Astrocyte (in vitro differentiated cells and primary cell): ENCODE data around the gene TTC7B. TPM values are rescaled to one million over a fixed set of nuclear protein-coding genes. Genes with fewer than 3 reads are reported as not detected.

Source experiments
- DNase-seq: peaks from one replicate; pipeline ENCODE4 v3.0.0-alpha.2; 2010; ENCODE audit warnings: low read depth
- FAIRE-seq: peaks from 2 replicates; lab custom pipeline; 2011; peaks lifted over from hg19 to GRCh38; lab: Jason Lieb, UNC
- H2AFZ ChIP-seq: 2 replicates; pipeline ENCODE4 v1.6.0; 2012; ENCODE audit warnings: low read depth, low read length, inconsistent platforms
- H3K27ac ChIP-seq: 2 replicates; pipeline ENCODE4 v1.5.1; 2011; ENCODE audit warnings: low read depth, low read length, inconsistent platforms
- H3K27me3 ChIP-seq: 2 replicates; pipeline ENCODE4 v1.6.0; 2011; ENCODE audit warnings: low read length, inconsistent platforms; ENCODE audit not compliant: insufficient read depth
- H3K36me3 ChIP-seq: 2 replicates; pipeline ENCODE4 v1.5.1; 2011; ENCODE audit warnings: low read length, inconsistent platforms; ENCODE audit not compliant: insufficient read depth
- H3K4me1 ChIP-seq: 2 replicates; pipeline ENCODE4 v1.5.1; 2011; ENCODE audit warnings: low read length, inconsistent platforms; ENCODE audit not compliant: insufficient read depth
- H3K4me2 ChIP-seq: 2 replicates; pipeline ENCODE4 v1.6.0; 2012; ENCODE audit warnings: low read length, inconsistent platforms
- H3K4me3 ChIP-seq: 2 replicates; pipeline ENCODE4 v1.5.1; 2011; ENCODE audit warnings: low read depth, mild to moderate bottlenecking, low read length, inconsistent platforms; ENCODE audit not compliant: insufficient read depth
- H3K79me2 ChIP-seq: 2 replicates; pipeline ENCODE4 v1.6.0; 2012; ENCODE audit warnings: mild to moderate bottlenecking, low read length, inconsistent platforms; ENCODE audit not compliant: insufficient read depth
- H3K9ac ChIP-seq: 2 replicates; pipeline ENCODE4 v1.6.0; 2012; ENCODE audit warnings: mild to moderate bottlenecking, low read length, inconsistent platforms
- H3K9me3 ChIP-seq: 2 replicates; pipeline ENCODE4 v1.5.1; 2012; ENCODE audit warnings: low read depth, mild to moderate bottlenecking, low read length, inconsistent platforms; ENCODE audit not compliant: insufficient read depth
- H4K20me1 ChIP-seq: 2 replicates; pipeline ENCODE4 v1.6.0; 2012; ENCODE audit warnings: low read length, inconsistent platforms; ENCODE audit not compliant: insufficient read depth
- H3K27ac Mint-ChIP-seq: one replicate; pipeline ENCODE4 v1.8.0; 2021; ENCODE audit warnings: mild to moderate bottlenecking, mixed read lengths; ENCODE audit not compliant: unreplicated experiment
- H3K27me3 Mint-ChIP-seq: one replicate; pipeline ENCODE4 v1.8.0; 2021; ENCODE audit warnings: low read depth, mixed read lengths; ENCODE audit not compliant: unreplicated experiment
- H3K36me3 Mint-ChIP-seq: one replicate; pipeline ENCODE4 v1.8.0; 2021; ENCODE audit warnings: low read depth, mixed read lengths; ENCODE audit not compliant: unreplicated experiment
- H3K4me1 Mint-ChIP-seq: one replicate; pipeline ENCODE4 v1.8.0; 2021; ENCODE audit warnings: low read depth, mixed read lengths; ENCODE audit not compliant: unreplicated experiment
- H3K4me3 Mint-ChIP-seq: one replicate; pipeline ENCODE4 v1.8.0; 2021; ENCODE audit warnings: mild to moderate bottlenecking, moderate library complexity, mixed read lengths; ENCODE audit not compliant: unreplicated experiment
- H3K9me3 Mint-ChIP-seq: one replicate; pipeline ENCODE4 v1.8.0; 2021; ENCODE audit warnings: mild to moderate bottlenecking, mixed read lengths; ENCODE audit not compliant: unreplicated experiment
- CTCF ChIP-seq: IDR thresholded peaks from 2 replicates; pipeline ENCODE4 v1.5.1; 2011; ENCODE audit warnings: low read depth, mild to moderate bottlenecking, inconsistent platforms, low read length, moderate library complexity; ENCODE audit not compliant: insufficient read depth
- EZH2 ChIP-seq: IDR thresholded peaks from 2 replicates; pipeline ENCODE4 v1.6.1; 2012; ENCODE audit warnings: mild to moderate bottlenecking, low read length, inconsistent platforms; ENCODE audit not compliant: insufficient read depth
- total RNA-seq: library from RNA; stranded (reverse); gene quantifications from 2 replicates; pipeline ENCODE4 v1.2.1, GENCODE V29; 2021

TTC7B gene
- total RNA-seq, 1 donor from 2014 or later = 42.1 TPM

GRCh38 chr14:90795744-90796143, 20.5 kb downstream of the TTC7B start:
- Histone ChIP-seq H3K4me3 (no peak overlapping the region), H3K36me3 (no peaks in the 10 kb centered on the region), H3K9ac (peak overlapping the region; percentile 26), H3K79me2 (peaks cover 32% of the 10 kb centered on the region), H3K9me3 (no peaks in the 10 kb centered on the region), H3K4me1 (peaks cover 16% of the 10 kb centered on the region), H3K27me3 (no peaks in the 10 kb centered on the region), H2AFZ (peak overlapping the region; percentile 66), H4K20me1 (peaks cover 6% of the 10 kb centered on the region), H3K4me2 (peak overlapping the region; percentile 58), H3K27ac (peak overlapping the region; percentile 37)
- Mint-ChIP-seq H3K36me3 (peaks cover 13% of the 10 kb centered on the region), H3K4me3 (no peak overlapping the region), H3K9me3 (no peaks in the 10 kb centered on the region), H3K27me3 (no peaks in the 10 kb centered on the region), H3K27ac (peak overlapping the region; percentile 85), H3K4me1 (peaks cover 20% of the 10 kb centered on the region)
- FAIRE-seq (peak; percentile 100), DNase-seq (peak; percentile 79)
- TF ChIP-seq EZH2 (no peak), CTCF (no peak)

DNA sequence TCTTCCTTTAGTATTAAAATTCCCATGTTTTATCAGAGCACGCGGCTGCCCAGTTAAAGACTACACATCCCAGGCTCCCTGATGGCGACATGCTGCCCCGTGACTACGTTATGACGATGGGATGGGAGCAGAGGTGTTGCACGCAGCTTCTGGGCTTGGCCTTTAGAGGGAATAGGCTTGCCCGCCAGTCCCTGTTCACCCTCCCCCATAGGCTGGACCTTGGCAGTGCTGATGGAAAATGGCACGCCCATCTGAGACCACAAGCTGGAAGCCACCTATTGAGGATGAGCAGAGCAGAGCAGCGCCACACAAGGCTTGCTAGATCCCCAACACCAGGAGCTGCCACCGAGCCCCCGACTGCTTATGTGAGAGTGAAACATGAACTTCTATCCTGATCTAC, 24.7 kb downstream of the TTC7B start:
- H3K9me3 Mint-ChIP-seq = no peaks in the 10 kb centered on the region
- no peak for FAIRE-seq

More for the DNA sequence above, 24.7 kb downstream of the TTC7B start:
- Histone ChIP-seq H3K4me1 (peaks cover 15% of the 10 kb centered on the region), H3K27me3 (no peaks in the 10 kb centered on the region), H3K4me2 (no peak overlapping the region), H3K9ac (no peak overlapping the region), H3K4me3 (no peak overlapping the region), H3K79me2 (peaks cover 18% of the 10 kb centered on the region), H3K36me3 (no peaks in the 10 kb centered on the region), H3K9me3 (no peaks in the 10 kb centered on the region), H4K20me1 (peaks cover 6% of the 10 kb centered on the region), H3K27ac (no peak overlapping the region), H2AFZ (no peak overlapping the region)
- no peak overlapping the region for H3K4me3 Mint-ChIP-seq
- TF ChIP-seq CTCF (no peak), EZH2 (no peak)
- peaks cover 19% of the 10 kb centered on the region for H3K4me1 Mint-ChIP-seq
- no peak overlapping the region for H3K27ac Mint-ChIP-seq
- H3K27me3 Mint-ChIP-seq = no peaks in the 10 kb centered on the region
- peaks cover 6% of the 10 kb centered on the region for H3K36me3 Mint-ChIP-seq
- DNase-seq = no peak
